Ovary (tissue), 9 donors: Measurements from ENCODE around the gene ADRM1. TPM values are rescaled to one million over a fixed set of nuclear protein-coding genes. Genes with fewer than 3 reads are reported as not detected.

Source experiments
- DNase-seq, 5 donors: peaks; one replicate each; pipeline ENCODE4 v3.0.0-alpha.2; 2019 to 2020
- H3K27ac ChIP-seq, 2 donors: fragments of 200-600 bp; one replicate each; pipeline versions ENCODE4 v1.5.1 to v1.8.0; 2019 to 2022
- H3K27me3 ChIP-seq: fragments of 200-600 bp; one replicate; pipeline ENCODE4 v1.8.0; 2022
- H3K36me3 ChIP-seq: fragments of 200-600 bp; sonication (generic); one replicate; pipeline ENCODE4 v1.5.1; 2019
- H3K4me1 ChIP-seq: one replicate; pipeline ENCODE4 v1.8.1; 2013; ENCODE audit warnings: mild to moderate bottlenecking, moderate library complexity; ENCODE audit not compliant: insufficient read depth
- H3K4me3 ChIP-seq: fragments of 200-600 bp; sonication (generic); one replicate; pipeline ENCODE4 v1.5.1; 2017
- H3K9me3 ChIP-seq, 2 donors: fragments of 200-600 bp in 1 of 2; sonication (generic) in 1 of 2; one replicate each; pipeline versions ENCODE4 v1.5.1 to v1.8.1; 2013 to 2019; ENCODE audit warnings: mild to moderate bottlenecking in 1 of 2, moderate library complexity in 1 of 2
- EP300 ChIP-seq: sonication (generic); formaldehyde crosslinking; IDR thresholded peaks from one replicate; pipeline ENCODE4 v1.6.1; 2017; ENCODE audit warnings: antibody characterized with exemption
- POLR2A ChIP-seq: fragments of 450-650 bp; IDR thresholded peaks from one replicate; pipeline ENCODE4 v1.6.1; 2017; ENCODE audit warnings: antibody characterized with exemption, mild to moderate bottlenecking, moderate library complexity
- WGBS, 3 donors: extraction: QIAGEN DNeasy Blood & Tissue Kit in 1 of 3; methylation state at CpG; one replicate each; pipeline versions ENCODE4 v1.1.5 to v1.1.7; 2013 to 2017; 5-methylcytosine and 5-hydroxymethylcytosine counted together
- intact Hi-C, 4 donors: fragments of 100-400 bp; cut with DNase I; formaldehyde crosslinking; loops; one replicate each; pipeline versions ENCODE4 v1.11.0 to v1.15.1; 2022 to 2023
- polyA plus RNA-seq, 2 donors: library from polyadenylated mRNA; stranded (reverse); fragments of 200-250 nt in 1 of 2; fragments of 350-450 nt in 1 of 2; fragmentation: Illumina TruSeq in 1 of 2; extraction: RNeasy Lipid Tissue Mini Kit (QIAGEN cat#74804) in 1 of 2; gene quantifications; one replicate each; pipeline ENCODE4 v1.2.3, GENCODE V29; 2013 to 2014
- total RNA-seq, 7 donors: library from RNA; depleted of rRNA in 2 of 7; stranded (reverse); fragments of >200 nt in 2 of 7; fragmentation: NEBNext Ultra II Directional in 3 of 7; extraction: Animal tissue kit (Norgen Biotek cat#: 25700) in 3 of 7; gene quantifications; one replicate each; pipeline versions ENCODE4 v1.1.0 to v1.2.4, GENCODE V29; 2016 to 2023
- TF ChIP-seq, protein P1 (sequence below), 3 donors: fragments of 450-650 bp in 2 of 3; fragments of 200-600 bp in 1 of 3; IDR thresholded peaks; one replicate each; pipeline versions ENCODE4 v1.5.1 to v1.8.0; 2016 to 2022; ENCODE audit warnings: antibody characterized with exemption in 3 of 3, mild to moderate bottlenecking in 1 of 3
- donor health status: DM: no; HTN: no; CAD: no; lungs with moderate emphysema.
- donor health status: DM: no; HTN: no; CAD: no.
- donor health status: Bipolar disorder and iron deficiency.
- donor health status: DM: yes; HTN: yes; CAD: no.
- donor health status: DM: no; HTN: no; CAD: no.
- donor health status: DM: yes; HTN: yes; CAD: no.

ADRM1 gene
- total and polyA plus RNA-seq, 9 donors: 7.8 to 109 (median 55.2) TPM

DNA sequence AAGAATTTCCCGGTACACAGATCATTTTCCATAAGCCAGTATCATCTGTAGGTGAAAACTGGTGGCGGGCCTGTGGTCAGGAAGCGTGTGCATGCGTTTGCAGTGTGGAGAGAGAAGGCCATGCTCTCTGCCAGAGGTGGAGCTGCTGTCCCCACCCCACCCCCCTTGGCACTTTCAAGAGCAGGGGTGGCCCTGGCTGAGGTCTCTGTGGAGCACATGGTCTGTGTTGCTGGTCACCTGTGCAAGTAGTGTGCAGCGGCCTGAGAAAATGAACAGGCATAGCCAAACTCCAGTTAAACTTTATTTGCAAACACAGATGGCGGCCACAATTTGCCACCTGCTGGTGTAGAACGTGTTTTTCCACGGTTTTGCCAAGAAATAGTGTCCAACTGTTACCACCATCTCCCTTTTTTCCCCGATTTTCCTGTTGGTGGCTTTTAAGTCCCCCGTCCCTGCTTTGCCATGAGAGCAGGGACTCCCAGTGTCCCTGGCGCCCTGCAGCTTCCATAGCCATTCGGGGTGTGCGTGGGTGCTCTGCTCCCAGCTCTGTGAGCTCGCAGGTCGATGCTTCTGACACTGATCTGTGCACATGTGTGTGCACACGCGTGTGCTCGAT, 2.5 kb downstream of the ADRM1 start:
- TF ChIP-seq POLR2A (no peak), EP300 (no peak)
- TF ChIP-seq, protein P1, sequence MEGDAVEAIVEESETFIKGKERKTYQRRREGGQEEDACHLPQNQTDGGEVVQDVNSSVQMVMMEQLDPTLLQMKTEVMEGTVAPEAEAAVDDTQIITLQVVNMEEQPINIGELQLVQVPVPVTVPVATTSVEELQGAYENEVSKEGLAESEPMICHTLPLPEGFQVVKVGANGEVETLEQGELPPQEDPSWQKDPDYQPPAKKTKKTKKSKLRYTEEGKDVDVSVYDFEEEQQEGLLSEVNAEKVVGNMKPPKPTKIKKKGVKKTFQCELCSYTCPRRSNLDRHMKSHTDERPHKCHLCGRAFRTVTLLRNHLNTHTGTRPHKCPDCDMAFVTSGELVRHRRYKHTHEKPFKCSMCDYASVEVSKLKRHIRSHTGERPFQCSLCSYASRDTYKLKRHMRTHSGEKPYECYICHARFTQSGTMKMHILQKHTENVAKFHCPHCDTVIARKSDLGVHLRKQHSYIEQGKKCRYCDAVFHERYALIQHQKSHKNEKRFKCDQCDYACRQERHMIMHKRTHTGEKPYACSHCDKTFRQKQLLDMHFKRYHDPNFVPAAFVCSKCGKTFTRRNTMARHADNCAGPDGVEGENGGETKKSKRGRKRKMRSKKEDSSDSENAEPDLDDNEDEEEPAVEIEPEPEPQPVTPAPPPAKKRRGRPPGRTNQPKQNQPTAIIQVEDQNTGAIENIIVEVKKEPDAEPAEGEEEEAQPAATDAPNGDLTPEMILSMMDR (IDR thresholded peaks at IDR 0.05): no peak
- H3K4me3 ChIP-seq: no peak overlapping the region
- H3K27me3 ChIP-seq: no peaks in the 10 kb centered on the region
- H3K9me3 ChIP-seq: no peaks in the 10 kb centered on the region
- no peaks in the 10 kb centered on the region for H3K36me3 ChIP-seq
- H3K4me1 ChIP-seq: peaks cover 11% of the 10 kb centered on the region
- WGBS, 3 donors: 77 to 81% (median 78%) methylated on average over 18 of the region's 18 CpGs
- no peak for DNase-seq
- intact Hi-C loops: loop anchor here in 2 of 4 donors (10.0 kb wide), 2 partner anchors 60 to 290 kb away; partner anchors contain the start of gene LAMA5 (in 1 of the 2)
- no peak overlapping the region for H3K27ac ChIP-seq

DNA sequence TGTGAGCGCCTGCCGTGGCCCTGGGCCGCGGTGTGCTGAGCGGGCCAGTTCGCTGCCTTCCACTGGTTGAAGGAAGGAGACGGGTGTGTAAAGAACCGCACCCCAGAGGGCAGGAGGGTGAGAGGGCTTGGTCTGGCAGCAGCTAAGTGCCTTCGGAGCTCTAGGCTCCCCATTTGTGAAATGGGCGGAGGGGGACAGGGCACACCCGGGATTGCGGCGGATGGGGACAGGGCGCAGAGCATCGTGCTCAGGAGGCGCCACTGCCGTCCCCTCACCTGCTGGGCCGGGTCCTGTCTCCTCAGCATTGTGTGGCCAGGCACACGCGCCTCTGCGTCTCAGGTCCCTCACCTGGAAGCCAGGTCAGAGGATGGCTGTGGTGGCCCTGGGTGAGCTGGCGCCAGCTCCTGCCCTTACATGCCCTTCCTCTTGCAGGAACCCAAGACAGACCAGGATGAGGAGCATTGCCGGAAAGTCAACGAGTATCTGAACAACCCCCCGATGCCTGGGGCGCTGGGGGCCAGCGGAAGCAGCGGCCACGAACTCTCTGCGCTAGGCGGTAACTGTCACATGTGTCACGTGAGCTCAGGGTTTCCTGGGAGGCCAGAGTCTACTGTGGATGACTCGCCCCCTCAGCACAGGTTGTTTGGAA, 3.1 kb downstream of the ADRM1 start:
- TF ChIP-seq POLR2A (no peak), EP300 (no peak)
- TF ChIP-seq, protein P1 (IDR thresholded peaks at IDR 0.05): no peak
- H3K27ac ChIP-seq: no peak overlapping the region
- intact Hi-C loops: loop anchor here in 2 of 4 donors (10.0 kb wide), 2 partner anchors 59 to 291 kb away; partner anchors contain the start of gene LAMA5 (in 1 of the 2)
- H3K27me3 ChIP-seq: no peaks in the 10 kb centered on the region
- H3K4me1 ChIP-seq: peaks cover 11% of the 10 kb centered on the region
- DNase-seq: no peak
- no peaks in the 10 kb centered on the region for H3K36me3 ChIP-seq
- no peak overlapping the region for H3K4me3 ChIP-seq
- no peaks in the 10 kb centered on the region for H3K9me3 ChIP-seq
- WGBS, 3 donors: 84 to 86% (median 84%) methylated on average over 33 of the region's 33 CpGs

DNA sequence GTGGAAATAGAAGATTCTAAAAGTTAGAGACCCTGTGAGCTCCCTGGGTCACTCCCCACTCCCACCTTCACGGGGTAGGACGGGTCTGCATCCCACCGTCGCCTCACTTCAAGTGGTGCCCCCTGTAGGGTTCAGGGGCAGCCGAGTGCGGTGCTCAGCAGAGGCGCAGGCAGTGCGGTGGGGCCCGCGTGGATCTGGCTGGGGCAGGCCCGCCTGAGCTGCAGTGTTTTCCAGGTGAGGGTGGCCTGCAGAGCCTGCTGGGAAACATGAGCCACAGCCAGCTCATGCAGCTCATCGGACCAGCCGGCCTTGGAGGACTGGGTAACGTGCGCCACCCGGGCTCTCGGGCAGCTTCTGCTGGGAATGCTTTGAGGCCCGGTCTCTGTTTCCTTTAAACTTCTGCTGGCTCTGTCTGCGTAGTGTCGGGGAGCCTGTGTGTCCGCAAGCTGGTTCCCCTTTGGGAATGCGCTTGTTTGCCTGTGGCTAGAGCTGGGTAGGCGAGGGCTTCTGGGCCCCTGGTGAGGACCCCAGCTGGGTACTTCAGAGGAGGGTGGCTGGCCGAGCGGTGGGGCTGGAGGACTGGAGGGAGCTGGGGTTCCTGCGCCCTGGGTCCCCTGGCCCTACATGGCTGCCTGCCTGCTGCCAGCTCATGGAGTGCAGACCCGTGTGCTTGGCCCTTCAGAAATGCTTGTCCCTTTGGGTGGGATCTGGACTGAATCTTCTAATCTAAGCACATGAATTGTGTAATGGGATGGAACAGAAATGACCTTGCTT, 3.8 kb downstream of the ADRM1 start:
- 85 to 90% (median 87%) methylated on average over 23 to 27 of the region's 27 CpGs for WGBS, 3 donors

More for the DNA sequence above, 3.8 kb downstream of the ADRM1 start:
- Histone ChIP-seq H3K36me3 (no peaks in the 10 kb centered on the region), H3K27me3 (no peaks in the 10 kb centered on the region), H3K27ac (no peak overlapping the region), H3K9me3 (no peaks in the 10 kb centered on the region), H3K4me1 (peaks cover 11% of the 10 kb centered on the region), H3K4me3 (no peak overlapping the region)
- intact Hi-C loops: loop anchor here in 2 of 4 donors (10.0 kb wide), 2 partner anchors 58 to 292 kb away; partner anchors contain the start of gene LAMA5 (in 1 of the 2)
- no peak for DNase-seq
- no peak for TF ChIP-seq EP300
- TF ChIP-seq POLR2A: no peak
- TF ChIP-seq, protein P1 (IDR thresholded peaks at IDR 0.05): no peak
